ENCODE measurements around the gene CEND1.

CEND1 gene

DNA sequence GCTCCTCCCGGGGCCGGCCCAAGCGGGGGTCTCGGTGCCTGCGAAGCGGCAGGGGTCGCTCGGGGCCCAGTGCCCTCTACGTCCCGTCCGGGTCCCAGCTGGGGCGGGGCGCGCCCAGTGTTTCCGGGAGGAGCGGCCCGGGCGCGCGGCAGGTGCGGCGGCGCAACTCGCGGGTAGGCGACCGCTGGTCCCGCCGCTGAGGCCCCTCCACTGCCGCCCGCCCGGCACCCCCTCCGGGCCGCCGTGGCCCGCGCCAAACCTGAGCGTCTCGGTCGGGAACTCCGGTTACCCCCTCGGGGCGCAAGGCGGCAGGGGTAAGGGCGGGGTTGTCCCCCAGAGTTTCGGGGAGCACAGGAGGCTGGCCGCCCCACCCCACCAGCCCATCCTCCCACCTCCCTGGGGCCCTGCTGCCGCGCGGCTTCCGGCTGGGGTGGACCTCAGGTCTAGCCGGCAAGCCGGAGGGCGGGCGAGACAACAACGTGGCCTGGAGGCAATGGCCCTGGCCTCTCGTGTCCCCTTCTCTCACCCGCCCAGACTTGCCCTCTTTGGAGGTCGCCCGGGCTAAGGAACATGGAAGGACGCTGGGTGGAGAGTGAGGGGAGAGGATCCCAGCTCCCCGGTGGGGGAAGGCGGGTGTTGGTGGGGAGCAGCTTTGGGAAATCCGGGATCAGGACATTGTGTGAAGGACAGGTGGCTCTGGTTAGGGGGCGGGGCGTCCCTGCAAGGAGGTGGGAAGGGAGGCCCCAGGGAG is 37.4 kb upstream of the CEND1 start:
- DNase-seq = no peak

DNA sequence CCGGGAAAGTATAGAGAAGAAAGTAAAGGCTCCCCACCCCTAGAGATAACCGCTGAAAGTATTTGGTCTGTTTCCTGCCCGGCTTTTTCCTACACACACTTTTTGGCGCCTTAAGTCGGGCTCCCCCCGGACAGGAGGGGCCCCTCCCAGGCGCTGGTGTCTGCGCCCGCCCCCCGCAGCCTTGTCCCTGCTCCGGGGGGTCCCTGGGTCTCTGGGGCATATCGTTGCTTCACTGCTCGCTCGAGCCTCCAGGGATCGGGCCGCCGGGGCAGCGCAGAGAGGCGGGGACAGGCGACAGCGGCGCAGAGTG is 36.9 kb upstream of the CEND1 start:
- no peak for DNase-seq

DNA sequence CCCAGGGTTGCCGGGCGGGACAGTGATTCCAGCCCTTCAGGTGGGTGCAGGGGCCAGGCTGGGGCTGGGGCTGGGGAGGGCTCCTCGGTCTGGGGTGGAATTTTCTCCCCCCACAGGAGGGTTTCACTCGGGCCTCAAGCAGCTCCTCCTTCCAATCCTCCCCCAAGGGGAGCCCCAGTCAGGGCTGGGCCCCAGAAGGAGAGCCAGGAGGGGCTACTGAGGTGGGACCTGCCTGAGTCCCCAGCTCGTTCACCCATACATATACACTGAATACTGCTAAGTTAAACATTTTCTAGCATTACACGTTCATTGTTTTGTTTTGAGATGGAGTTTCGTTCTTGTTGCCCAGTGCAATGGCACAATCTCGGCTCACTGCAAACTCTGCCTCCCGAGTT is 36.3 kb upstream of the CEND1 start:
- DNase-seq = no peak

DNA sequence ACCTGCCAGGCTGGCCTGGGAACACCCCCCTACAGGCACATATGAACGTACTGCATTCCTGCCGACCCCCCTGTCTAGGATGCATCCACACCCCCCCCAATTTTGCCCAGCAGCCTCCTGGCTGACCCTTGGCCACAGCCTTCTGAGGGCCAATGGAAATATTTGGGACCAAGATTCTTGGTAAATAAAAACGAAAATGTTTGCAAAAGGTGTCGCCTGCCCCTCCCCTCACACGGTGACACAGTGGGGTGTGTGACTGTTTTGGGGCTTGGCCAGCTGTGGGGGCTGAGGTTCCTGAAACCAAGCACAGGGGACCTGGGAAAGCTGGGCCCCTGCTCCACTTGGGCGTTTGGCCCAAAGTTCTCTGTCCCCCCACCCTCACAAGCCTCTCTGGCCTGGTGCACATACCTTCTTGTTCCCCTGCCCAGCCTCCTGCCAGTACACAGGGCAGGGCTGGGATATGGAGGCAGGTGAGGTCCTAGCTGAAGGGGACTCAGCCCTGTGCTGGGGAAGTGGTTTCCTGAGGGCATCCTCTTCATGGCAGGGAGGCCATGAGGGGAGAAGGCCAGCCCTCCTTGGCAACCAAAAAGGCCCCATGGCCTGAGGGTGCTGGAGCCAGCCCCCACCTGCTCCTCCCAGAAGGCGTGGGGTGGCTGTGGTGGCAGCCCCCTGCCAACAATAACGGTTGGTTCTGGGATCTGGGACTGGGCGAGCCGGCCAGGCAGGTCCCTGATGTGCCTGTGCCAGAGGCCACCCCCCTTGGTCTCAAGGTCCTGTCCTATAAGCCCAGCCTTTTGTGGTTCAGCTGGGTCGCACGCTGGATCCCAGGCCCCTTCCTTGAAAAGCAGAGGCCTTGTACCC is 35.7 kb upstream of the CEND1 start:
- no peak for DNase-seq

DNA sequence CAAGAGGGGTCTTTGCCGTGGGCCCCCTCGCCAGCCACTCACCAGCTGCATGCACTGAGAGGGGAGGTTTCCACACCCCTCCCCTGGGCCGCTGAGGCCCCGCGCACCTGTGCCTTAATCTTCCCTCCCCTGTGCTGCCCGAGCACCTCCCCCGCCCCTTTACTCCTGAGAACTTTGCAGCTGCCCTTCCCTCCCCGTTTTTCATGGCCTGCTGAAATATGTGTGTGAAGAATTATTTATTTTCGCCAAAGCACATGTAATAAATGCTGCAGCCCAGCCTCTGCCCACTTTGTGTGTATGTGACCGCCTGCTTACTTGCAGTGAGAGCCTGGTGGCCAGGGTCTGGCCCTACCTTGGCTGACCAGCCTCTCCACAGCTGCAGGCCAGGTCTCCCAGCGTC is 35.1 kb upstream of the CEND1 start:
- DNase-seq = no peak

DNA sequence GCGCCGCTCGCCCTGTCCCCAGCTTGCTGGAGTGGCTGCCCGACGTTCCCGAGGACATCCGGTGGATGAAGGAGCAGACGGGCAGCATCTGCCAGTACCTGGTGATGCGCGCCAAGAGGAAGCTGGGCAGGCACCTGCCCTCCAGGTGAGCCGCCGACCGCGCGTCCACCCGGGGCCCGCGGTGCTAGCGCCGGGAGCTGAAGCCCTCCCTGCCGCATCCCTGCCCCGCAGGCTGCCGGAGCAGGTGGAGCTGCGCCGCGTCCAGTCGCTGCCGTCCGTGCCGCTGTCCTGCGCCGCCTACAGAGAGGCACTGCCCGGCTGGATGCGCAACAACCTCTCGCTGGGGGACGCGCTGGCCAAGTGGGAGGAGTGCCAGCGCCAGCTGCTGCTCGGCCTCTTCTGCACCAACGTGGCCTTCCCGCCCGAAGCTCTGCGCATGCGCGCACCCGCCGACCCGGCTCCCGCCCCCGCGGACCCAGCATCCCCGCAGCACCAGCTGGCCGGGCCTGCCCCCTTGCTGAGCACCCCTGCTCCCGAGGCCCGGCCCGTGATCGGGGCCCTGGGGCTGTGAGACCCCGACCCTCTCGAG is 34.5 kb upstream of the CEND1 start:
- no peak for DNase-seq

DNA sequence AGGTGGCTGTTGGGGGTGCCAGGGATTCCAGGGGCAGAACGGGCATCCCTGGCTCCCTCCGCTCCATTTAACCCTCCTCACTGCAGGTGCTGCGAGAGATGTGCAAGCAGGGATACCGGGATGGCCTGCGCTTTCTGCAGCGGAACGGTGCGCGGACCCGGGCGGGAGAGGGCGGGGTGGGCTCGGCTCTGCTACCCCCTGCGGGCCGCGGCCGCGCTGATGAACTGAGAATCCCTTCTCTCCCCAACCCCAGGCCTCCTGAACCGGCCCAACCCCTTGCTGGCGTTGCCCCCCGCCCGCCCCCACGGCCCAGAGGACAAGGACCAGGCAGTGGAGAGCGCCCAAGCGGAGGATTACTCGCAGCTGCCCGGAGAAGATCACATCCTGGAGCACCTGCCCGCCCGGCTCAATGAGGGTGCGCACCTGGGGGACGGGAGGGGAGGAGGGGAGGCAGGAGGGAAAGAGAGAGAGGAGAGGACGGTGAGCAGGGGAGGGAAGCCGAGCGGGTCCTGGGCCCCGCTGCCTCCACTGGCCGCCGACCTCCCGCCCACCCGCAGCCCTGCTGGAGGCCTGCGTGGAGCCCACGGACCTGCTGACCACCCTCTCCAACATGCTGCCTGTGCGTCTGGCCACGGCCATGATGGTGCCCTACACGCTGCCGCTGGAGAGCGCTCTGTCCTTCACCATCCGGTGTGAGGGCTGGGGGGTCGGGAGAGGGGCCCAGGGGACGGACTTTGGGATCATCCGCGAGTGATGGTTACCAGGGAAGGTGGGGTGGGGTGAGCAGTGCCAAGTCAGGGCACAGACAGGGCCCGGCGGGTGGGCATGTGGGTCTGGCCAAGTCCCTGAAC is 33.8 kb upstream of the CEND1 start:
- DNase-seq = no peak

DNA sequence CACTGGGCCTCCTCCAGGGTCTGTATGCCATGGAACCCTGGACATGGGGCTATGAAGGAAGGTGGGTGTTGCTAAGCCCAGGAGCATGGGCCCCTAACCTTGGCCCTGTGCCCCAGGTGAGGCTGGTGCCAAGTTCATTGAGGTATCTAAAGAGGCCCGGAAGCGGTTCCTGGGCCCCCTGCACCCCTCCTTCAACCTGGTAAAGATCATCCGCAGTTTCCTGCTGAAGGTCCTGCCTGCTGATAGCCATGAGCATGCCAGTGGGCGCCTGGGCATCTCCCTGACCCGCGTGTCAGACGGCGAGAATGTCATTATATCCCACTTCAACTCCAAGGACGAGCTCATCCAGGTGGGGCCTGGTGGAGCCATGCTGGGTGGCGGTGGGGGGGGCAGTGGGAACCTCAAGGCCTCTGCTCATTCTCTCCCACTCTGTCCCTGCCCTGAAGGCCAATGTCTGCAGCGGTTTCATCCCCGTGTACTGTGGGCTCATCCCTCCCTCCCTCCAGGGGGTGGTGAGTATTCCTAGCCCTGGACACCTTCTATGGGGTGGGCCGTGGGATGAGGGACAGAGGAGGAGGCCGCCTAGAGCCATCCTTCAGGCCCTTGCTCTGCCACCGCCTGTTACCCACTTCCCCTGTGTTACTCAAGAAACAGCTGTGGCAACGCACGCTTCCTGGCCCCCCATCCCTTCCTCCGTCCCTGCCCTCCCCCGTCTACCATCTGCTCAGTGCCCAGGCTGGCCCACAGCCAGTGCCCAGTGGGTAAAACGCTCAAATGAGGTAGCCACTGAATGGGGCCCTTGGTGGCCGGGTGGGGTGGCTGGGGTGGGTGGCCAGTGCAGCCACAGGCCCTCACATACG is 31.9 kb upstream of the CEND1 start:
- no peak for DNase-seq

DNA sequence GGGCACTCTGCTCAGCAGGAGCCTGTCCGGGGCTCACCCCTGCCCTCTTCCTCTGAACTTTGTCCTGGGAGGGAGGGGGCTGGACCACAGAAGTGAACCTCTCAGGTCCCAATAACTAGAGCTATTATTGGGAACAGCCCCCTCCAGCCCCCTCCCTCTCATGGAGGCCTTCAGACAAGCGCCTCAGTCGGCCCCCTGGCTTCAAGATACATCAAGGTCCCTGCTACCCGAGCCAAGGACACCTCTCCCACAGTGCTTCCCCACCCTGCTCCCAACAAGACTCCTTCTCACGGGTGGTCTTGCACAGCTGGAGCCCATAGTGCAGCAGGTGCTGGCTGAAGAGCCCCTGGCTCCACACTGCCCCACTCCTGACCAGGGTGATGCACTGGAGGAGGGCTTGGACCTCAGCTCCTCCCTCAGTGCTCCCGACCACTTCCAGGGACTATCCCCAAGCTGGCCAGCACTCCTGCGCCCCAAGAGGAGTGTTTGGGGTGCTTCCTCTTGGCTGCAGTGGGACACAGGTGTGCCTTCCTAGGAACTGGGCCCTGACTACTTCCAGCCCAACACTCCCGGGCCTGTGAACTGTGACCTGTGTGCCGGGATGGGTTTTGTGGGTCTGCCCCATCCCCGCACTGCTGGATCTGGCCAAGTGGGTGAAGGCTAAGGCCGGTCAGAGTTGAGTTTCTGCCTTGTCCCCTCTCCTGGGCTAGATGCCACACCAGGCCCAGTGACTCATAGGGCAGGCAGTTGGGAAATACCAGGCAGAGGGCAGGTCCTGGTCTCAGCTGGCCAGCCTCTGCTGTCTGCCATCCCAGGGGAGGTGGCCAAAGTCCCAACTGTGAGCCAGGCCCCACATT is 31.0 kb upstream of the CEND1 start:
- peak; percentile 24 for DNase-seq

DNA sequence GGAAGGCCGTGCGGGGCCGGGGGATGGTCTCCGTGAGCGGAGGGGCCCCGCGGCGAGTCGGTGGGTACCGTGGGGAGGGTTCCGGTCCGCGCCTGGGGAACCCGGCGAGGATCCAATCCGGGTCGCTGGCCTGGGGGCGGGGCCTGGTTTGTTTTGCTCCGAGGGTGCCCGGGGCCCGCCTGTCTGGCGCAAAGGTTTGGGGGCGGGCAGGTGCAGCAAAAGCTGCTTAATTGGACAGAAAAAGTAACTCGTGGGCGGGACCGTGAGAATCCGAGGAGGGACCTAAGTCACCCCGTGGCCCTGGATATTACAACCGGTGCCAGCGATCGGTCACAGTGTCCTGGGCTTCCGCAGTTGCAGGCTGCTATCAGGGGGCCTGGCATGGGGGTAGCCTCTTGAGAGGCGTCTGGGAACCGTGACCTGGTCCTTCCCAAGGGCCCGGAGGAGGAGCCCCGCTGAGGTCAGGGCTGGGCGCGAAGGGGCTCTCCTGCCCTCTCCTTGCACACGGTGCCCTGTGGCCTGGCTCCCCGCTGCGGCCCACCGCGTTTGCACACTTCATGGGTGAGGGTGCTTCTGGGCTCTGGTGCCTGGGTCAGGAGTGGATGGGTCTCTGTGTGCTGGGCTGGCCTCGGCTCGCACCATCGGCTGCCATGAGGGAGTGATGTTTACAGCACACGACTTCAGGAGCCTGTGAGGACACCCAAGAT is 30.2 kb upstream of the CEND1 start:
- DNase-seq = peak; percentile 61

DNA sequence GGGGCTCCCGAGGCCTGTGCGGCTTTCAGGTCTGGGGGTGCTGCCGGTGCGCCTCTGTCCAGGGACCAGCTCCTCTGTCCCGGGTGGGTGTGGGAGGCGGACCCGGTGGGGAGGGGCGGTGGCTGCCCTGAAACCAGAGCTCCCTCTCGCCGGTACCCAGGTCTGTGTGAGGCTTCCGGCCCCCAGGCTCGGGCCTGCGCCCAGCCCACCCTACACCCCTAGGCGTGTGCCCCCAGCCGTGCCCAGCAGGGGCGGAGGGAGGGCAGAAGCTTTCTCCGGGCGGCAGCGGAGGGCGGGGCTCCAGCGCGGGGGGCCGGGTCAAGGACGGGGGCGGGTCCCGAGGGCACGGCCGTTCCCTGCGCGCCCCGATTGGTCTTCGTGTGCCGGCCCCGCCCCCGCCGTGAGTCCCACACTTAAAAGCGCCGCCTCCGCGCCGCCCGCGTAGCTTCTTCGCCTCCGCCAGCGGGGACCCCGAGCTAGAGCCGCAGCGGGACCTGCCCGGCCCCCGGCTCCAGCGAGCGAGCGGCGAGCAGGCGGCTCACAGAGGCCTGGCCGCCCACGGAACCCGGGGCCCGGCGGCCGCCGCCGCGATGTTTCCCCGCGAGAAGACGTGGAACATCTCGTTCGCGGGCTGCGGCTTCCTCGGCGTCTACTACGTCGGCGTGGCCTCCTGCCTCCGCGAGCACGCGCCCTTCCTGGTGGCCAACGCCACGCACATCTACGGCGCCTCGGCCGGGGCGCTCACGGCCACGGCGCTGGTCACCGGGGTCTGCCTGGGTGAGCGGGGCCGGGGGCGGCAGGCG is 29.4 kb upstream of the CEND1 start:
- peak; percentile 94 for DNase-seq

DNA sequence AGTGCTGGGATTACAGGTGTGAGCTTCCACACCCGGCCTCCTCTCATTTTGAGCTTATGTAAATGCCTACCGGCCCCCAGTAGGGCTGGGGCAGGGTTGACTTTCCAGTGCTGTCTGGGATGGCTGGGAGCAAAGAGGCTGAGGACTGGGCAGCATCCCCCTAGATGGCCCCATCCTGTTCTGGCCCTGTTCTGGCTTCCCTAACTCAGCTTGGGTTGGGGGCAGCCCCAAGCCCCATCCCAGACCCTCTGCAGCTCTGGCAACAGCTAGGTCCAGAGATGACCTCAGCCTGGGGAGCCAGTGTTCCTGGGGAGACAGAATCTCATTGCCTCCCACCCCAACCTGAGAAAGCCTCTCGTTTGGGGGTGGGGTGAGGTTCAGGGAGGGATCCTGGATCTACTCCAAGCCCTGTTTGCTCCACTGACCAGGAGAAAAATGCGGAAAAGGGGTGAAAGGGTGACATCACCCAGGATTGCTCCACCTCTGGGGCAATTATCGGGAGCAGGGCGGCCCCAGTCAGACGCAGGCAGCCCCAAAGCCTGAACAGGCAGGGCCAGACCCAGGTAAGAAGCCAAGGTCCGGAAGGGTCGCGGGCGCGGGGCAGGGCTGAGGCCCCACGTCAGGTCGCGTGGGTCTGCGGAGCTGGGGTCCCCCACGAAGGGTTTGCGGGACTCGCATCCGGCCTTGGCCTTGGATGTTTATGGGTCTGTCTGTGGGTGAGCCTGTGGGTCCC is 28.7 kb upstream of the CEND1 start, which contains the start of gene PNPLA2:
TSS of gene PNPLA2 (plus strand) at position 519 of the 733 bp plus-strand sequence. CDS start 805 bp downstream, outside the sequence.
- no peak for DNase-seq

DNA sequence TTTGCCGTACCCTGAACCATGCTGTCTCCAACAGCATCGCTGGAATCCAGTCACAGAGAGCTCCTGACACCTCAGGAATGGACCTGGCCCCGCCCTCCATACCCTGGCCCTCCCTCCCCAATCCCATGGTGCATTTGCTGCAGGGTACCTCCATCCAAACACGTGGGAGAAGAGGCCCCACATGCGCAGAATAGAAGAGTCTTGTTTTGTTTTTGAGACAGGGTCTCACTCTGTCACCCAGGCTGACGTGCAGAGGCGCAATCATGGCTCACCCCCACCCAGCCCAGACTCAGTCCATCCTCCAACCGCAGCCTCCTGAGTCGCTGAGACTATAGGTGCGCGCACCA is 26.5 kb upstream of the CEND1 start:
- no peak for DNase-seq

DNA sequence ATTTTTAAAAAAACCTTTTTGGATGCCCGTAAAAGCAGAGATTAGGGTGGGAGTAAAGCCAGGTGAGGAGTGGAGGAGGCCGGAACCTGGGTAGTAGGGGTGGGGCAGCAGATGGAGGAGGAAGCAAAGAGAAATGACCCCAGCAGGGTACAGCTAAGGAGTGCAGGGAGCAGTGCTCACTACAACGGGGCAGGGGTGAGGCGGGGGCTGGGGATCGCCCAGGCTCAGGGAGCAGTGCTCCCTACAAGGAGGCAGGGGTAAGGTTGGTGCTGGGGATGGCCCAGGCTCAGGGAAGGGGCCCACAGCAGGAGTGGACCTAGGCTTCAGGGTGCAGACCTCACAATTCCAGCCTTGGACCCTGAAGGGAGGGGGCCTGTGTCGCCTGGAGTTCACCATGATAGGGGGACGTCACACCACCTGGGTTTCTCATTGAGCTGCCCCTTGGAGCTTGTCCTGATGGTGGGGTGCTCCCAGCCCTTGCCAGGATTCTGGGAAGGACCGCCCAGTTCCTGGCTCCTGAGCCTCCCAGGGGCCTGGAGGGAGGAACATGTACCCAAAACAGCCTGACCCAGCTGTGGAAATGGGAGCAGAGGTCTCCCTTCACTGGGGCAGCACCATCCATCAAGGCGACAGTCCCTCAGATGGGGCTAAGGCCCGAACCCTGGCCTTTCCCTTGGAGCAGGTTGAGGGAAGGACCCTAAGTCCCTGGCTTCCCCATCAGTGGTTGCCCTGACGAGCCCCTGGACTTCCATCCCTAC is 26.0 kb upstream of the CEND1 start:
- no peak for DNase-seq

DNA sequence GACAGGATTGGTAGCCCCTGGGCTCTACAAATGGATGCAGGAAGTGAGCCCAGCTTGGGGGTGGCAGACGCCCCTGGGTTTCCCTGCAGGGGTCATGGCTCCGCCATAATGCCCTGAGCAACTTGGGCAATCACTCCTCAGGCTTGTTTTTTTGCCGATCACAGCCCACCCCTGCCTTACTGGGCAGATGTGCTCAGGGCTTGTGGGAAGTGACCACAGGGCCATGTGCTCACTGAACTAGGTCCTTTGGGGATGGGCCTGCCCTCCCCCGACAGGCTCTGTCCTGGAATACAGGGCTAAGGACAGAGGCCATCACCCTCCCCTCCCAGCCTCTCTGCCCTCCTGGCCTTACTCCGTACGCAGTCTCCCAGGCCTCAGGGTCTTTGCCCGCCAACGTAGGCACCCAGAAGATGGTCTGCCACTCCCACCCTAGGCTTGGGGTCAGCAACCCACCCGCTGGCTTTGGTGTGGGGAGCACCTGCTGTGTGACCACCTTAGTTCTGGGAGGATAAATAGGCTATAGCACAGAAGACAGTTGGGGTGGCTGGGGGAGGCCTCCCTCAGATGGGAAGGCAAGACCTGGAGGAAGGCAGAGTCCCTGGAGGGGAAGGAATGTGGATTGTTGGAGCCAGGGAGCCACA is 23.7 kb upstream of the CEND1 start:
- no peak for DNase-seq

DNA sequence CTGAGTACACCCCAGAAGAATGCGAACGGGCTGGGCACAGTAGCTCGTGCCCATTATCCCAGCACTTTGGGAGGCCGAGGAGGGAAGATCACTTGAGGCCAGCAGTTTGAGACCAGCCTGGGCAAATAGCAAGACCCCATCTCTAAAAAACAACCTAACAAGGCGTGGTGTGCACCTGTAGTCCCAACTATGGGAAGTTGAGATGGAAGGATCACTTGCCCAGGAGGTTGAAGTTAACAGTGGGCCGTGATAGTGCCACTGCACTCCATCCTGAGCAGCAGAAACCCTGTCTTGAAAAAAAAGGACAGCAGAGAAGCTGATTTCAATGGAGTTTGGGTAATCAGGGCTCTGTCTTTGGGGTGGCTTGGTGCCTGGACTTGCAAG is 23.2 kb upstream of the CEND1 start:
- DNase-seq = no peak

DNA sequence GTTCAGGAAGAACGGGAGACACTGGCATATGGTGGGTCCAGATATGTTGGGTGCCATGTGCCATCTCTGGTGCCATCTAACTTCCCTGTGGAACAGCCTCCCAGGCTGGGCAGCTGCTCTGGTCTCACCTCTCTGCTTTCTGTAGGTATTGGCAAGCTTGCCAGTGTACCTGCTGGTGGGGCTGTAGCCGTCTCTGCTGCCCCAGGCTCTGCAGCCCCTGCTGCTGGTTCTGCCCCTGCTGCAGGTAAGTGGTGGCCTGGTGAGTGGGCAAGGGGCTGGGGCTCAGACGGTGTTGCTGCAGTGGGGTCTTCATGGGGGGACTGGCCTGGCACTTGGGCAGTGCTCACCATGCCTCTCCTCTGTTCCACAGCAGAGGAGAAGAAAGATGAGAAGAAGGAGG is 22.5 kb upstream of the CEND1 start:
- DNase-seq = no peak

All from midbrain (tissue), 1 donor.